KMS-11 (cell line): ENCODE results near the gene PPFIA1.

Experiments used
- H2AFZ ChIP-seq: fragments of 200-600 bp; sonication (generic); 2 replicates; pipeline ENCODE4 v1.6.1; 2016; ENCODE audit warnings: antibody characterized with exemption, mixed run types, low read depth
- H3K27ac ChIP-seq: fragments of 200-600 bp; sonication (generic); 2 replicates; pipeline ENCODE4 v1.6.1; 2016; ENCODE audit warnings: mild to moderate bottlenecking, mixed run types
- H3K27me3 ChIP-seq: fragments of 200-600 bp; sonication (generic); 2 replicates; pipeline ENCODE4 v1.6.1; 2017; ENCODE audit warnings: mild to moderate bottlenecking, low read depth, mixed run types, moderate library complexity; ENCODE audit not compliant: insufficient read depth
- H3K36me3 ChIP-seq: fragments of 200-600 bp; sonication (generic); 2 replicates; pipeline ENCODE4 v1.6.1; 2017; ENCODE audit warnings: mild to moderate bottlenecking, mixed run types; ENCODE audit not compliant: insufficient read depth
- H3K4me1 ChIP-seq: fragments of 200-600 bp; sonication (generic); 2 replicates; pipeline ENCODE4 v1.6.1; 2016; ENCODE audit warnings: mild to moderate bottlenecking, low read depth, mixed run types; ENCODE audit not compliant: poor library complexity, severe bottlenecking
- H3K4me2 ChIP-seq: fragments of 200-600 bp; sonication (generic); 2 replicates; pipeline ENCODE4 v1.7.0; 2016; ENCODE audit warnings: mild to moderate bottlenecking, mixed run types
- H3K4me3 ChIP-seq: fragments of 200-600 bp; sonication (generic); IDR thresholded peaks from 2 replicates; pipeline ENCODE4 v1.6.1; 2017; ENCODE audit warnings: low read depth, low read length, mixed read lengths; ENCODE audit not compliant: insufficient read depth
- H3K79me2 ChIP-seq: fragments of 200-600 bp; sonication (generic); 2 replicates; pipeline ENCODE4 v1.6.1; 2016; ENCODE audit warnings: low read depth, mixed run types; ENCODE audit not compliant: insufficient read depth
- H3K9ac ChIP-seq: fragments of 200-600 bp; sonication (generic); 2 replicates; pipeline ENCODE4 v1.6.1; 2016; ENCODE audit warnings: mild to moderate bottlenecking, mixed run types
- H4K20me1 ChIP-seq: fragments of 200-600 bp; sonication (generic); 2 replicates; pipeline ENCODE4 v1.6.1; 2016; ENCODE audit warnings: mild to moderate bottlenecking, mixed run types; ENCODE audit not compliant: insufficient read depth
- TF ChIP-seq, protein P1 (sequence below): fragments of 200-600 bp; sonication (generic); conservative IDR thresholded peaks from 2 replicates; pipeline ENCODE4 v1.6.1; 2017; ENCODE audit warnings: low read depth, mild to moderate bottlenecking, antibody characterized with exemption, low read length, moderate library complexity, mixed read lengths

The PPFIA1 gene

DNA sequence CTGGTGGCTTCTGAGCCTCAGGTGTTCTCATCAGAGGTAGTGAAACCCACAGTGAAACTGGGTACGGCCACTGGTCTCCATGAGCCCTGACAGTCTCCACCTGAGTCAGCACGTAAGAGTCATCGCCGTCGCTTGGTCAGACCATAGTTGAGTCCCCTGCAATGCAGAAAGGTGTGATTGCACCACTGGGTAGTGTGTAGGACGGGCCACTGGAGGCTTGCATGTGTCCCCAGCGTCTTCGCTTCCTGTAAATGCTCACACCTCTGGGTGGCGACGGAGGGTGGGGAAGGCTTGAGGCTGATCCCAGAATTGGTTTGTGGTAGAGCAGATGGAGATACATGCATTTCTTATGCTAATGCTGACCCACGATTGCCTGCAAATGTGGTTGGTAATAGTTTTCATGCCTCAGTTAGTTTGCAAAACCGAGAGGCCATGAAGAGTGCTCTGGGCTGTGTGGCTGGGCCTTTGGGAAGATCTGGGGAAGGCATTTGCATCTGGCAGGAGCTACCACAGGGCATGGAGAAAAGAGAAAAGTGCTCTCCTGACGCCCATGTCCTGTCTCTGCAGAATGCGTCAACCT, 154.4 kb downstream of the PPFIA1 start:
- Histone ChIP-seq H2AFZ (no peak overlapping the region), H3K4me3 (no peak overlapping the region), H4K20me1 (no peaks in the 10 kb centered on the region), H3K27me3 (no peaks in the 10 kb centered on the region), H3K9ac (no peak overlapping the region), H3K27ac (no peak overlapping the region), H3K36me3 (no peaks in the 10 kb centered on the region), H3K4me2 (no peak overlapping the region), H3K4me1 (no peaks in the 10 kb centered on the region), H3K79me2 (no peaks in the 10 kb centered on the region)
- TF ChIP-seq, protein P1, sequence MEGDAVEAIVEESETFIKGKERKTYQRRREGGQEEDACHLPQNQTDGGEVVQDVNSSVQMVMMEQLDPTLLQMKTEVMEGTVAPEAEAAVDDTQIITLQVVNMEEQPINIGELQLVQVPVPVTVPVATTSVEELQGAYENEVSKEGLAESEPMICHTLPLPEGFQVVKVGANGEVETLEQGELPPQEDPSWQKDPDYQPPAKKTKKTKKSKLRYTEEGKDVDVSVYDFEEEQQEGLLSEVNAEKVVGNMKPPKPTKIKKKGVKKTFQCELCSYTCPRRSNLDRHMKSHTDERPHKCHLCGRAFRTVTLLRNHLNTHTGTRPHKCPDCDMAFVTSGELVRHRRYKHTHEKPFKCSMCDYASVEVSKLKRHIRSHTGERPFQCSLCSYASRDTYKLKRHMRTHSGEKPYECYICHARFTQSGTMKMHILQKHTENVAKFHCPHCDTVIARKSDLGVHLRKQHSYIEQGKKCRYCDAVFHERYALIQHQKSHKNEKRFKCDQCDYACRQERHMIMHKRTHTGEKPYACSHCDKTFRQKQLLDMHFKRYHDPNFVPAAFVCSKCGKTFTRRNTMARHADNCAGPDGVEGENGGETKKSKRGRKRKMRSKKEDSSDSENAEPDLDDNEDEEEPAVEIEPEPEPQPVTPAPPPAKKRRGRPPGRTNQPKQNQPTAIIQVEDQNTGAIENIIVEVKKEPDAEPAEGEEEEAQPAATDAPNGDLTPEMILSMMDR = no peak

DNA sequence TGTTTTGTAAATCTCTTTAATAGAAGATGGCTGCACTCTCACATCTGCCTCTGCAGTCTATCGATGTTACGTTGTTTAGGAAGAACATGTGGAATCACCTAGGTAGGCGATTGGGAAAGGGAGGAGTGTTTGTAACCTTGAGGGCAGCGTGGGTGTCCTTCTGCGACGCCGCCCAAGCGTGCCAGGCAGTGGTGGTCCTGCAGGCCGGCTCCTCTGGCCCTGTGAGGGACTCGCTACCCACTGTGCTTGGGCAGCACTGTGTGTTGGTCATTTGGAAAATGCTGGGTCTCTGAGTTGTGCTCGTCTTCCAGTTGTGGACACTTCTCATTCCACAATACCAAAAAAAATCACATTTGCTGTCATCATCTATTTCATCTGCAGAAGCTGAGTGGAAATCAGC, 156.9 kb downstream of the PPFIA1 start:
- no peaks in the 10 kb centered on the region for H3K4me1 ChIP-seq
- H3K79me2 ChIP-seq = no peaks in the 10 kb centered on the region
- no peak overlapping the region for H3K4me2 ChIP-seq
- H2AFZ ChIP-seq = no peak overlapping the region
- no peaks in the 10 kb centered on the region for H4K20me1 ChIP-seq
- H3K4me3 ChIP-seq = no peak overlapping the region
- H3K27me3 ChIP-seq = no peaks in the 10 kb centered on the region
- H3K9ac ChIP-seq = no peak overlapping the region
- no peaks in the 10 kb centered on the region for H3K36me3 ChIP-seq
- TF ChIP-seq, protein P1 = no peak
- H3K27ac ChIP-seq = no peak overlapping the region

DNA sequence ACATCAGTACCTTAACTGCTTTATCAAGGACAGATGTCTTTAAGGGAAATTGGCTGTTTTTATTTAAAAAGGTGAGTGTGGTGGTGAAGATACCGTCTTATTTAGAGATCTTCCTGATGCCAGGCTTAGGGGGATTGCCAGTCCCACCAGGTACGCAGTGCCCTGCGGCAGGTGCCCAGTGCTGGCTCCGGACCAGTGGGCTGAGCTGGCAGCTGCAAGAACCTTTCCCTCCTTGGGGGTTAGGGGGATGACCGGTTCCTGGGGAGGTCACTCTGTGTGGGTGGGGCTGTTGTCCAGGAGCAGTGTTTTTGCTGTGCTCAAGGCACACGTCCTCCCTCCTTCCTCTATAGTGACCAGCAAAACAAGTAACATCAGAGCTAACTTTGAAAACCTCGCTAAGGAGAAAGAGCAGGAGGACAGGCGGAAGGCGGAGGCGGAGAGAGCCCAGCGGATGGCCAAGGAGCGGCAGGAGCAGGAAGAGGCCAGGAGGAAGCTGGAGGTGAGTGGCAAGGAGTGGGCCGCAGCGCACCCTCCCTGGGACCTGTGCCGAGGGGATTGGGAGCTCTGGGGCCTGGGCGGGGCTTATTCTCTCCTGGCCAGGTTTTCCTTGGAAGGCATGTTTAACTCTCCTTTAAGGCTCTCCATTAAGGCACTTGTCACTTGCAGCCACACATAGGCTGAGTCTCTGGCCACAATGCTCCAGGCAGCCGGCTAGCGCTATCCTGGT, 158.4 kb downstream of the PPFIA1 start:
- Histone ChIP-seq H3K27ac (no peak overlapping the region), H2AFZ (no peak overlapping the region), H3K4me1 (no peaks in the 10 kb centered on the region), H3K79me2 (no peaks in the 10 kb centered on the region), H4K20me1 (no peaks in the 10 kb centered on the region), H3K27me3 (no peaks in the 10 kb centered on the region), H3K36me3 (no peaks in the 10 kb centered on the region), H3K4me3 (no peak overlapping the region), H3K4me2 (no peak overlapping the region), H3K9ac (no peak overlapping the region)
- TF ChIP-seq, protein P1 = no peak

DNA sequence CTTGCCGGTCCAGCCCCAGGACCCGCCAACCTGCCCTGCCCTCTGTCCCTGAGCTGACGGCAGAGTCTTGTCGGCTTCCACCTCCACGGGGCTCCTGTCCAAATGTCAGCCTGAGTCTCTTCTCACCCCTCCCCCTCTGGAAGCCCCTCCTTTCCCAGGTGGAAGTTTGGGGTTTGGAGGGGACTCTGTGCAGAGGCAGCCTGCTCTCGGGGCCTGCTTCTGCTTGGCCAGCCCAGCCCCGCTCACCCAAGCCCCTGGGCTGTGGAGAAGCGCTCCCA, 158.9 kb downstream of the PPFIA1 start:
- Histone ChIP-seq H3K27ac (no peak overlapping the region), H3K79me2 (no peaks in the 10 kb centered on the region), H2AFZ (no peak overlapping the region), H3K36me3 (no peaks in the 10 kb centered on the region), H3K4me1 (no peaks in the 10 kb centered on the region), H3K4me3 (no peak overlapping the region), H3K27me3 (no peaks in the 10 kb centered on the region), H3K9ac (no peak overlapping the region), H4K20me1 (no peaks in the 10 kb centered on the region), H3K4me2 (no peak overlapping the region)
- TF ChIP-seq, protein P1 = no peak
